T-helper 1 cell (primary cell): ENCODE data around the gene EFNA4.

Source experiments
- DNase-seq, 5 donors: peaks; one replicate each; pipeline ENCODE4 v3.0.0-alpha.2; 2012 to 2020

Gene EFNA4

DNA sequence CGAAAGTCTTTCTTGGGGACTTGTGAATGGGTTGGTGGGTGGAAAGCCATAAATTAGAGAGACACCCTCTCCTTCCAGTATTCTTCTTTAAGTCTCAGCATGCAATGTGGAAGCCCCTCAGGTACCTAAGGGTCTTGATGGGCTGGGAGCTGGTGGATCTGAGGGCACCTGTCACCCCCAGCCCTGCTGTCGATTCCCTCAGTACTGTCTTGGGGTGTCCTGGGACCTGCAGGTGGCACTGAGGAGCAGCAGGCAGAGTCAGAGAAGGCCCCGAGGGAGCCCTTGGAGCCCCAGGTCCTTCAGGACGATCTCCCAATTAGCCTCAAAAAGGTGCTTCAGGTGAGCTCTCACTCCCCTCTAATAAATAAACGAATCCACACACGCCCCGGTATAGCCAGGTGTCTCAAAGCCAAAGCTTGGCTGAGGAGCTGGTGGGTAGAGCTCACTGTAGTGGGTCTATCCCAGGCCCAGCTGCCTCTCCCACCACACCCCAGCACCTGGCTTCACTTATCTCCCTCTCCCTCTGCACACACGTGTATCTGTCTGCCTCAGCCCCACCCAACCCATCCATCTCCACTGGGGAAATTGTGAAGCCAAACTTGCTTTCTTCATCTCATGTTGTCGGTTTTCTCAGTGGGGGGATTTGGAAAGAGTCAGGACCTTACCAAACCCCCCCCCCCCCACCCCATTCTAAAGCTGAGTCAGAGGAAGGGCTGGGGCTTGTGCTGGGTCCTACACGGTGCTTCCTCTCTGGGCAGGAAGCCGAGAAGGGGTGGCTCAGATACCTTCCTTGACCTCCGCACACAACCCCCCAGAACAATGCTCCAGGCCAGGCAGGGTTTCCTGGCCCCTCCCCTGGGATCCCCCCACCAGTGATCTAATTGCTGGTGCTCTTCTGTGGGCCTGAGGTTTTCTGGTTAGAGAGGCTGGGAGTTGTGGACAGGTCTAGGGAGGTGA lies 10.8 kb upstream of the EFNA4 start:
- peak in 1 of 5 donors; percentile 39 for DNase-seq

- no peak for DNase-seq
These were observed 9.9 kb upstream of the EFNA4 start for GRCh38 chr1:155053531-155054105.

GRCh38 chr1:155057104-155057503 lies 6.4 kb upstream of the EFNA4 start:
- DNase-seq = no peak

- DNase-seq = no peak
These were observed 5.7 kb upstream of the EFNA4 start for GRCh38 chr1:155057788-155058211.

DNA sequence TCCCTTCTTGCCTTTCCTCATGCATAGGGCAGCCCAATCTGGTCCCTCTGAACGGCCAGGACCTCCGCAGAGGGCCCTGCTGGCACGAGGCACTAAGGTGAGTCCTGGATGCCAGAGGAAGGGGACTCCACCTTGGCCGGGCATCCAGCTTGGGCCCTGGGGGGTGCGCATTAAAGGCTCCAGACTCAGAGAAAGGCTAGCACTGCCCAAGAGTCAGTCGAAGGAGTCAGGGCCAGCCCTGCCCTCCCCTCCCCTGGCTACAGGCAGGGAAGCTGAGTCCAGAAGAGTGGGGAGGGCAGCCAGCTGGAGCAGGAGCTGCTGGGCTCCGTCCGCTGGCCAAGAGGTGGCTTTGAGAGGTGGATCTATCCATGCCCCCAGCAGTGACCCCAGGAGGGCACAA lies 2.8 kb upstream of the EFNA4 start:
- no peak for DNase-seq

DNA sequence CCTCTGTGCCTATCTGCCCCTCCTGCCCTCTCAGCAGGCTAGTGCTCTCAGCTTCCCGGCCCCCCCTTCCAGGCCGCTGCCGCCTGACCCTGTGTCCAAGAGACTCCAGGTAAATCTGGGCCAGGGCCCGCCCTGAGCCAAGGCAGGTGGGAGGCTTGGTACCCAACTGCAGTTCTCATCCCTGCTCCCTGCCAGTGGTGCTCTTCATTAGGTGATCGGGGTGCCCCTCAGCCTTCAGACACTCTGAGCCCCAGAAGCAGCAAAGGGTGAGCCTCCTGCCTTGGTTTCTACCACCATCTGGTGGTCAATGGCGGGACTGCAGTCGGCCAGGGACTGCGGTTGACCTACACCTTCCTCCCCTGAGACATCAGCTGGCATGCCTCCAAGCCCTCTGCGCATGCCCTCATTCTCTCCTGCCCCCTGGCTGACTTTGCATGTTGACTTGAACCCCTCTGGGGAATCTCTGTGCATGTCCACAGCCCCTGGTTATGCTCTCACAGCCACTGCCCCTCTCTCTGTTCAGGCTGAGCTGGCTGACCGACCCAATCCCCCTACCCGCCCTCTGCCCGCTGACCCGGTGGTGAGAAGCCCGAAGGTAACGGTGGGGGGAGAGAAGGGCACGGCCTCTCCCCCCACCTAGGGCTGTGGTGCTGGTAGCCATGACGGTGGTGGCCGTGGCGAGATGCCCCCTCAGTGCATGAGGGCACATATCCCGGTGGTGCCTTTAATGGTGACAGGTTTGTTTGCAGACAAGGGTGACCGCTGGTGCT lies 2.0 kb upstream of the EFNA4 start:
- DNase-seq = peak; percentile 80 to 91 (median 90)

DNA sequence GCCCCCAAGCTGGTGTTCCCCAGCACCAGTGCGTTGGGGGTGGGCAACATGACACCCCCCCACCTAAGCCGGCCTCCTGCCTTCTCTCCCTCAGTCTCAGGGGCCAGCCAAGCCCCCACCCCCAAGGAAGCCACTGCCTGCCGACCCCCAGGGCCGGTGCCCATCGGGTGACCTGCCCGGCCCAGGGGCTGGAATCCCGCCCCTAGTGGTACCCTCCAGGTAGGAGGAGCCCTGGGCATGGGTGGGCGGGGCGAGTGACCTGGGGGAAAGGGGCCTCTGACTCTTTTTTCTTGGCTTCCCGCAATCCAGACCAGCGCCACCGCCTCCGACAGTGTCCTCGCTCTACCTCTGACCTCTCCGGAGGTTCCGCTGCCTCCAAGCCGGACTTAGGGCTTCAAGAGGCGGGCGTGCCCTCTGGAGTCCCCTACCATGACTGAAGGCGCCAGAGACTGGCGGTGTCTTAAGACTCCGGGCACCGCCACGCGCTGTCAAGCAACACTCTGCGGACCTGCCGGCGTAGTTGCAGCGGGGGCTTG lies 1.3 kb upstream of the EFNA4 start:
- DNase-seq = no peak

DNA sequence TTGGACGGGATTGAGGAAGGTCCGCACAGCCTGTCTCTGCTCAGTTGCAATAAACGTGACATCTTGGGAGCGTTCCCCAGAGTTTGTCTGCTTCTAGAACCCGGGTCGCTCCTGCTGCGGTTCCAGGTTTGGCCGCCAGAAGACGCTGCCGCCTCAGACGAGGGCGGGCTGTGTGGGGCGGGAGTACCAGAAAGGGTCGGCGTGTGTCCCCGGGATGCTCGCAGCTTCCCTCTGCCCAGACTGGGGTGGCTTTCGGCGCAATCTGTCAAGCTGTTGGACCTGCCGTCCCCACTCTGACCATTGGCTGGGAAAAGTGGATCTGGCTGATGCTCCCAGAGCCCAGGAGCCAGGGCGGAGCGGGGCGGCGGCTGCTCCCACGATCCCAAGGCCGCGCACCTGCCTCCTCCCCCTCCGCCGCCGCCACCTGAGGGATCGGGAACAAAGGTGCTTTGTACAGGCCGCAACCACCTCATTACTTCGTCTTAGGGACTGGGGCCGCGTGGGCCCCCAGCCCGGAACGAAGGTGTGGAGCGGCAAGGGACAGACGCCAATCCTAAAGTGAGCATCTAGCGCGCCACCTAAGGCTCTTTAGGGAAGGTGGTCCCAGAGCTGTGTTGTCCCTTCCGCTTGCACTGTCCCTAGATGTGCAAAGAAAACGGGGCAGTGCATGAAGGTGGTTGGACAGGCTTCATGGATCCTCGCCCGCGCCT lies 683 bp upstream of the EFNA4 start:
- peak in 4 of 5 donors; percentile 55 to 74 (median 63) for DNase-seq

GRCh38 chr1:155064111-155064831 lies 731 bp downstream of the EFNA4 start:
- no peak for DNase-seq

GRCh38 chr1:155064832-155065429 lies 1.4 kb downstream of the EFNA4 start:
- no peak for DNase-seq

DNA sequence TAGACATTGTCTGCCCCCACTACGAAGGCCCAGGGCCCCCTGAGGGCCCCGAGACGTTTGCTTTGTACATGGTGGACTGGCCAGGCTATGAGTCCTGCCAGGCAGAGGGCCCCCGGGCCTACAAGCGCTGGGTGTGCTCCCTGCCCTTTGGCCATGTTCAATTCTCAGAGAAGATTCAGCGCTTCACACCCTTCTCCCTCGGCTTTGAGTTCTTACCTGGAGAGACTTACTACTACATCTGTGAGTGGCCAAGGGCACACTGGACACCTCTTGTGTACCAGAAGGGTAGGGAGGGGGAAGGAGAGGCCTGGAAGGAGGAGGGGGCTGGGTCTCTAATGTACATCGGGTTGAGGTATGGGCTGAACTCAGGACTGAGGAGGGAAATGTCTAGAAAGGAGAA lies 3.2 kb downstream of the EFNA4 start:
- no peak for DNase-seq

DNA sequence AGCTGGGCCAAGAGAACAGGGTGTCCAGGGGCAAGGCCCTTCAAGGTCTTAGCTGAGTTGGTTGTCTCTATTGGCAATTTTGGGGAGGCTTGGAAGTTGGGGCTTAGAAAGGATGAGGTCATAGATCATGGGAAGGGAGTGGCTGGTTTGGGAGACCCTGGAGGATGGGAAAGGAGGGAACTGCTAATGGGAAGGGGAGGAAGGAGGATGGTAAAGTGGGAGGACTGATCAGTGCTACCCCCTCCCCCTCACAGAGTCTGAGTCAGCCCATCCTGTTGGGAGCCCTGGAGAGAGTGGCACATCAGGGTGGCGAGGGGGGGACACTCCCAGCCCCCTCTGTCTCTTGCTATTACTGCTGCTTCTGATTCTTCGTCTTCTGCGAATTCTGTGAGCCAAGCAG lies 5.1 kb downstream of the EFNA4 start:
- no peak for DNase-seq

GRCh38 chr1:155069551-155070157 lies 6.1 kb downstream of the EFNA4 start:
- DNase-seq = no peak

DNA sequence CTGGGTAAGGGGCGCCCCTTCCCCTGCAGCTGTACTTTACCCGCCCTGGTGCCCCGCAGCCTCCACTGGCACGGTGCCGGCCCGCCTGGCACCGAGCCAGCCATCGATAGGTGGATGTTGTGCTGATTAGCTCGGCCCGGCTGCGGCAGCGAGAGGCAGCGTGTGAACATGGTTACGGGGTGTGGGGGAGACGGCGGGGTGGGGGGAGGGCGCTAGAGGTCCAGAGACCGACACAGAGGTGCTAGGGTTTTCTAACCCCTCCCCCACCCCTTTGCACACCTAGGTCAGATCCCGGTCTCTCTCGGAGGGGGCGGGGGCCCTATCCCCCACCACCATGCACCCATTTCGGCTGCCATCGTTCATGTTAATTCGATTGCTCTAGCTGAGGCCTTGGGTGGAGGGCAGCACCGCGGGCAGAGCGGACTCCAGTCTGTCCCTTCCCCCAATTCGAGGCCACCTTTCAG lies 6.7 kb downstream of the EFNA4 start:
- no peak for DNase-seq

GRCh38 chr1:155070721-155071569 lies 7.4 kb downstream of the EFNA4 start:
- peak; percentile 58 to 83 (median 71) for DNase-seq

DNA sequence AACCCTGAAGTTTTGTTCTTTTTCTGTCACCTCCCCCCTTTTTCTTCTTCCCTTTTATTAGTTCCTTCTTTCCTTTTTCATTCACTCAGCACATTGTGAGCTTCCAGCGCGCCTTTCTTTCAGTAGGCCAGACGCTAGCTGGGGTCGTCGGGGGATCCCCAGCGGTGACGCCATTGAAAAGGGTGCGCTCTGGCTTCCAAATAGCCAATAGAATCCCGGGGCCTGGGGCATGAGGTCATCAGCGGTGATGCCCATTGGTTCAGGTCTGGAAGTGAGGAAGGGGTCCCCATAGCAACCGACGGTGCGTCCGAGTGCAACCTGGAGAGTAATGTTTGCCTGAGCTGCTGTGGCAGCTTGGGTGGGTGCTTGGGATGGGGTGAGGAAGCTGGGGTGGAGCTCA lies 8.2 kb downstream of the EFNA4 start:
- no peak for DNase-seq

- DNase-seq = no peak
These were observed 9.2 kb downstream of the EFNA4 start for GRCh38 chr1:155072531-155073289.

DNA sequence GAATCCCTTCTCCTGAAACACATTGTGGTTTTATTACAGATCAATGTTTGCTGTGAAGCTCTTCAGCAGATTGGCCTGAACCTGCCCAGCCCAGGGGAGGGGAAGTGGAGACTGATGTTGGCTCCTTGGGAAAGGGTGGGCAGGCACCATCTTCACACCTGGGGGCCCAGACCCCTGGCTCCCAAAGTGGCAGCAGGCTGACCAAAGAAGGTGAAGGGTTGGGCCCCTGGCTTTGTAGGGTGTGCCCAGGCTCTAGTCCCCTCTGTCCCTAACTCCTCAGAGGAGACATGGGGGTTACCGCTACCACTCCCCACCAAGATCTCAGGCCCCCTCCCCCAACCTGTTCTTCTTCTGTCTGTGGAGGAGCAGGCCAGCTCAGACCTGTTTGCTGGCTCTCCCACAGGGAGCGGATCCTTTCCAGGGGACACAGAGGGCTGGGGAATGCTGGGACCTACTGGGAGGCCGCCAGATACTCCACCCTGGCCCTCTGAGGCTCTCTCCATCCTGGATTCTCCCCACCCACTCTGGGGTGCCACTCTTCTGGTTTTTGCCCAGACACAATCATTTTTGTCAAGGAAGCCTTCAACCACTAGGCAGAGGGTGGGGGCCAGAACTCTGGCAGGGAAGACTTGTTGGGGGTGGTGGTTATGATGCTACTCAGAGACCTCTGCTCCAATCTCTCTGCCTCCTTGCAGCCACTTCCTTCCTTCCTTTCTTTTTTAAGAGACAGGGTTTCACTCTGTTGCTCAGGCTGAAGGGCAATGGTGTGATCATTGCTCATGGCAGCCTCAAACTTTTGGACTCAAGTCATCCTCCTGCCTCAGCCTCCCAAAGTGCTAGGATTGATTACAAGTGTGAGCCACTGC lies 10.1 kb downstream of the EFNA4 start:
- DNase-seq = peak in 1 of 5 donors; percentile 66
